Testis (tissue), 3 donors: Measurements from ENCODE around the gene RUNX3. TPM values are rescaled to one million over a fixed set of nuclear protein-coding genes. Genes with fewer than 3 reads are reported as not detected.

Source experiments
- DNase-seq: peaks from one replicate; pipeline ENCODE4 v3.0.0-alpha.2; 2019
- H3K27ac ChIP-seq, 2 donors: fragments of 200-600 bp; sonication (generic); one replicate each; pipeline ENCODE4 v1.5.1; 2019
- H3K27me3 ChIP-seq: fragments of 200-600 bp; sonication (generic); one replicate; pipeline ENCODE4 v1.5.1; 2019
- H3K36me3 ChIP-seq: fragments of 200-600 bp; sonication (generic); one replicate; pipeline ENCODE4 v1.5.1; 2017; ENCODE audit warnings: low read depth; ENCODE audit errors: missing control alignments
- H3K4me1 ChIP-seq: fragments of 200-600 bp; sonication (generic); one replicate; pipeline ENCODE4 v1.5.1; 2019
- H3K4me3 ChIP-seq, 2 donors: fragments of 200-600 bp; sonication (generic); one replicate each; pipeline ENCODE4 v1.5.1; 2017 to 2019
- H3K9me3 ChIP-seq: fragments of 200-600 bp; sonication (generic); one replicate; pipeline ENCODE4 v1.5.1; 2017
- CTCF ChIP-seq, 3 experiments: fragments of 450-650 bp in 2 of 3; fragments of 200-600 bp in 1 of 3; sonication (generic) in 1 of 3; IDR thresholded peaks; one replicate each; pipeline ENCODE4 v1.5.1; 2016 to 2019; ENCODE audit warnings: antibody characterized with exemption in 3 of 3, mild to moderate bottlenecking in 2 of 3, moderate library complexity in 1 of 3
- POLR2A ChIP-seq: fragments of 450-650 bp; IDR thresholded peaks from one replicate; pipeline ENCODE4 v1.6.1; 2017; ENCODE audit warnings: antibody characterized with exemption, mild to moderate bottlenecking, moderate library complexity
- WGBS, 2 donors: methylation state at CpG; one replicate each; pipeline ENCODE4 v1.1.5; 2018; 5-methylcytosine and 5-hydroxymethylcytosine counted together
- intact Hi-C: fragments of 100-400 bp; cut with DNase I; formaldehyde crosslinking; loops from one replicate; pipeline ENCODE4 v1.15.1; 2023; ENCODE audit warnings: low total_unique reads
- polyA plus RNA-seq: library from polyadenylated mRNA; stranded (reverse); fragments of 350-450 nt; fragmentation: Illumina TruSeq; extraction: RNeasy Lipid Tissue Mini Kit (QIAGEN cat#74804); gene quantifications from one replicate; pipeline ENCODE4 v1.2.3, GENCODE V29; 2014; ENCODE audit warnings: low read depth, low replicate concordance; ENCODE audit not compliant: insufficient read depth
- total RNA-seq, 2 donors: library from RNA; depleted of rRNA; stranded (reverse); fragments of >200 nt; gene quantifications; one replicate each; pipeline ENCODE4 v1.2.3, GENCODE V29; 2016

RUNX3 gene
- total and polyA plus RNA-seq, 3 donors from 2014 or later: 5.1 to 6.4 (median 5.7) TPM

GRCh38 chr1:24934310-24935195 lies 4.5 kb upstream of the RUNX3 start:
- Histone ChIP-seq H3K27ac (no peak overlapping the region), H3K27me3 (no peaks in the 10 kb centered on the region), H3K4me3 (no peak overlapping the region), H3K9me3 (no peaks in the 10 kb centered on the region), H3K4me1 (peaks cover 3% of the 10 kb centered on the region), H3K36me3 (no peaks in the 10 kb centered on the region)
- 43 to 58% methylated on average over 14 to 16 of the region's 16 CpGs for WGBS, 2 donors
- intact Hi-C loops: no loop called here
- TF ChIP-seq POLR2A (no peak), CTCF (IDR thresholded peaks at IDR 0.05) (no peak)
- DNase-seq: no peak

- Histone ChIP-seq H3K27ac (no peak overlapping the region), H3K36me3 (no peaks in the 10 kb centered on the region), H3K4me1 (peaks cover 3% of the 10 kb centered on the region), H3K4me3 (no peak overlapping the region), H3K9me3 (no peaks in the 10 kb centered on the region), H3K27me3 (no peaks in the 10 kb centered on the region)
- no peak for TF ChIP-seq CTCF (IDR thresholded peaks at IDR 0.05)
- intact Hi-C loops: no loop called here
- WGBS, 2 donors: 65 to 76% methylated on average over 12 of the region's 12 CpGs
- DNase-seq: no peak
Measured at GRCh38 chr1:24933468-24933867, 3.4 kb upstream of the RUNX3 start.

GRCh38 chr1:24932725-24933294 lies 2.7 kb upstream of the RUNX3 start:
- H3K27me3 ChIP-seq: no peaks in the 10 kb centered on the region
- no peak overlapping the region for H3K27ac ChIP-seq
- intact Hi-C loops: no loop called here
- TF ChIP-seq CTCF (IDR thresholded peaks at IDR 0.05): no peak
- no peak for TF ChIP-seq POLR2A
- H3K4me1 ChIP-seq: peaks cover 3% of the 10 kb centered on the region
- H3K9me3 ChIP-seq: no peaks in the 10 kb centered on the region
- no peak overlapping the region for H3K4me3 ChIP-seq
- 42 to 50% methylated on average over 10 to 13 of the region's 13 CpGs for WGBS, 2 donors
- no peaks in the 10 kb centered on the region for H3K36me3 ChIP-seq
- no peak for DNase-seq

GRCh38 chr1:24932284-24932683 lies 2.2 kb upstream of the RUNX3 start:
- peak; percentile 38 for DNase-seq
- intact Hi-C loops: no loop called here
- Histone ChIP-seq H3K27me3 (no peaks in the 10 kb centered on the region), H3K4me1 (peaks cover 3% of the 10 kb centered on the region), H3K9me3 (no peaks in the 10 kb centered on the region), H3K36me3 (no peaks in the 10 kb centered on the region), H3K4me3 (peak overlapping the region in 1 of 2 donors; percentile 18), H3K27ac (no peak overlapping the region)
- 3 to 13% methylated on average over 4 to 34 of the region's 34 CpGs for WGBS, 2 donors
- peak in 2 of 3 experiments; percentile 33 to 83 for TF ChIP-seq CTCF (IDR thresholded peaks at IDR 0.05)
- no peak for TF ChIP-seq POLR2A
